PC-3 (cell line): ENCODE data around the gene MEST. TPM values are rescaled to one million over a fixed set of nuclear protein-coding genes. Genes with fewer than 3 reads are reported as not detected.
A peak's percentile ranks its signal among the peaks of the same experiment; 100 is the strongest.

ENCODE experiments used
- ATAC-seq: fragments of 200-7000 bp; cut with Tn5 transposase; 2 replicates; pipeline ENCODE4 v1.9.1; 2020; ENCODE audit warnings: mild to moderate bottlenecking, moderate library complexity
- BruUV-seq: library from RNA; stranded (reverse); fragments of 400-500 nt; replicated peaks from 2 replicates; lab custom pipeline; 2021; lab: Mats Ljungman, UMichigan
- CTCF ChIA-PET: fragments of 300-600 bp; sonication (Branson Sonifier 250); formaldehyde crosslinking; loops from one replicate; lab custom pipeline; 2022; ENCODE audit warnings: antibody characterized with exemption; lab: Charles Lee
- POLR2A ChIA-PET: fragments of 300-600 bp; sonication (Branson Sonifier 250); formaldehyde crosslinking; loops from one replicate; lab custom pipeline; 2022; ENCODE audit warnings: antibody characterized with exemption; ENCODE audit not compliant: unreplicated experiment; lab: Charles Lee
- DNase-seq: peaks from one replicate; pipeline ENCODE4 v3.0.0-alpha.2; 2015
- H2AFZ ChIP-seq: fragments of 300-600 bp; sonication (generic); 2 replicates; pipeline ENCODE4 v1.6.0; 2016; ENCODE audit warnings: antibody characterized with exemption, low read length
- H3F3A ChIP-seq: fragments of 300-600 bp; sonication (generic); one replicate; pipeline ENCODE4 v1.6.0; 2017; ENCODE audit warnings: antibody characterized with exemption, low read length, control low read depth, mild to moderate bottlenecking; ENCODE audit not compliant: unreplicated experiment
- H3K27ac ChIP-seq: fragments of 300-600 bp; sonication (generic); 2 replicates; pipeline ENCODE4 v1.5.1; 2016; ENCODE audit warnings: mild to moderate bottlenecking, low read length
- H3K27me3 ChIP-seq: fragments of 300-600 bp; sonication (generic); 2 replicates; pipeline ENCODE4 v1.6.1; 2016; ENCODE audit warnings: low read length, mixed read lengths
- H3K36me3 ChIP-seq: fragments of 300-600 bp; sonication (generic); 2 replicates; pipeline ENCODE4 v1.6.1; 2016; ENCODE audit warnings: low read depth, mixed run types, low read length, mixed read lengths
- H3K4me1 ChIP-seq: fragments of 300-600 bp; sonication (generic); 2 replicates; pipeline ENCODE4 v1.5.1; 2016; ENCODE audit warnings: low read length; ENCODE audit not compliant: insufficient read depth
- H3K4me2 ChIP-seq: fragments of 300-600 bp; sonication (generic); 2 replicates; pipeline ENCODE4 v1.6.0; 2016; ENCODE audit warnings: low read length
- H3K4me3 ChIP-seq: fragments of 300-600 bp; sonication (generic); 2 replicates; pipeline ENCODE4 v1.5.1; 2016; ENCODE audit warnings: mild to moderate bottlenecking, low read length, mixed read lengths
- H3K79me2 ChIP-seq: fragments of 300-600 bp; sonication (generic); 2 replicates; pipeline ENCODE4 v1.6.1; 2017; ENCODE audit warnings: low read length, mixed read lengths
- H3K9ac ChIP-seq: fragments of 300-600 bp; sonication (generic); 2 replicates; pipeline ENCODE4 v1.6.0; 2016; ENCODE audit warnings: mild to moderate bottlenecking, low read length
- H3K9me2 ChIP-seq: fragments of 300-600 bp; sonication (generic); replicated peaks from 2 replicates; pipeline ENCODE4 v1.6.1; 2016; ENCODE audit warnings: mixed run types, low read length, mixed read lengths
- H3K9me3 ChIP-seq: fragments of 300-600 bp; sonication (generic); 2 replicates; pipeline ENCODE4 v1.6.1; 2016; ENCODE audit warnings: low read length, mixed read lengths
- H4K20me1 ChIP-seq: fragments of 300-600 bp; sonication (generic); 2 replicates; pipeline ENCODE4 v1.6.1; 2016; ENCODE audit warnings: low read length, mixed read lengths
- CTCF ChIP-seq: fragments of 300-600 bp; sonication (generic); conservative IDR thresholded peaks from 2 replicates; pipeline ENCODE4 v1.5.1; 2017; ENCODE audit warnings: antibody characterized with exemption, low read depth, mild to moderate bottlenecking, low read length
- EZH2 ChIP-seq: fragments of 300-600 bp; sonication (generic); IDR thresholded peaks from one replicate; pipeline ENCODE4 v1.6.1; 2017; ENCODE audit warnings: antibody characterized with exemption, mild to moderate bottlenecking, low read length; ENCODE audit not compliant: unreplicated experiment
- EZH2phosphoT487 ChIP-seq: fragments of 300-600 bp; sonication (generic); IDR thresholded peaks from 2 replicates; pipeline ENCODE4 v1.6.1; 2018; ENCODE audit warnings: mild to moderate bottlenecking, antibody characterized with exemption, low read length, borderline replicate concordance
- intact Hi-C: fragments of 100-400 bp; cut with micrococcal nuclease; formaldehyde crosslinking; loops from 2 replicates; pipeline ENCODE4 v1.9.0; 2023
- total RNA-seq: library from RNA; depleted of rRNA; stranded (reverse); fragments of >200 nt; gene quantifications from 2 replicates; pipeline ENCODE4 v1.2.3, GENCODE V29; 2014

Gene MEST
- total RNA-seq, 1 experiment from 2014 or later = 25.2 TPM

GRCh38 chr7:130461272-130461671 lies 30.6 kb upstream of the MEST start:
- Histone ChIP-seq H2AFZ (no peak overlapping the region), H4K20me1 (no peaks in the 10 kb centered on the region), H3K27me3 (no peaks in the 10 kb centered on the region), H3K9me2 (no peaks in the 10 kb centered on the region), H3K36me3 (no peaks in the 10 kb centered on the region), H3K4me2 (no peak overlapping the region), H3K27ac (no peak overlapping the region), H3K9me3 (0 out of 2 replicates have a peak, but pooled peaks cover 3% of the 10 kb centered on the region), H3K79me2 (no peaks in the 10 kb centered on the region), H3K4me1 (peaks cover 6% of the 10 kb centered on the region; the same call in 1 of the 2 replicates), H3K9ac (no peak overlapping the region), H3F3A (no peaks in the 10 kb centered on the region), H3K4me3 (no peak overlapping the region)
- BruUV-seq = no TSS peak
- DNase-seq (no peak), ATAC-seq (no peak)
- ChIA-PET POLR2A (no interaction called here), CTCF (no interaction called here)
- intact Hi-C loops = no loop called here
- TF ChIP-seq CTCF = no peak
- TF ChIP-seq EZH2phosphoT487 = no peak
- no peak for TF ChIP-seq EZH2

GRCh38 chr7:130463553-130464434 lies 28.1 kb upstream of the MEST start:
- Histone ChIP-seq H4K20me1 (no peaks in the 10 kb centered on the region), H3K9ac (no peak overlapping the region), H3K9me3 (0 out of 2 replicates have a peak, but pooled peaks cover 3% of the 10 kb centered on the region), H3K4me3 (no peak overlapping the region), H3K4me1 (peaks cover 19% of the 10 kb centered on the region), H3K9me2 (no peaks in the 10 kb centered on the region), H3K27me3 (no peaks in the 10 kb centered on the region), H3K79me2 (no peaks in the 10 kb centered on the region), H3K36me3 (no peaks in the 10 kb centered on the region), H3K4me2 (no peak overlapping the region), H3K27ac (no peak overlapping the region), H3F3A (no peaks in the 10 kb centered on the region), H2AFZ (no peak overlapping the region)
- peak; percentile 23 for DNase-seq
- no TSS peak for BruUV-seq
- intact Hi-C loops = no loop called here
- ChIA-PET CTCF (interaction anchor here (0.6 kb wide), 1 partner anchor 1160 kb away, joined by 4 read pairs; no protein-coding TSS in a partner anchor), POLR2A (no interaction called here)
- TF ChIP-seq EZH2 (no peak), CTCF (no peak), EZH2phosphoT487 (no peak)
- peak; percentile 69 for ATAC-seq

- no peak overlapping the region for H2AFZ ChIP-seq
- H3K27me3 ChIP-seq = no peaks in the 10 kb centered on the region
- H4K20me1 ChIP-seq = no peaks in the 10 kb centered on the region
- peaks cover 23% of the 10 kb centered on the region for H3K4me1 ChIP-seq
- intact Hi-C loops = no loop called here
- no peaks in the 10 kb centered on the region for H3F3A ChIP-seq
- no peak overlapping the region; the same call in 1 of the 2 replicates for H3K9ac ChIP-seq
- TF ChIP-seq CTCF (no peak), EZH2 (no peak), EZH2phosphoT487 (no peak)
- ChIA-PET CTCF (no interaction called here), POLR2A (no interaction called here)
- ATAC-seq = peak; percentile 55
- H3K9me3 ChIP-seq = no peaks in the 10 kb centered on the region
- BruUV-seq = no TSS peak
- no peaks in the 10 kb centered on the region for H3K79me2 ChIP-seq
- peak; percentile 30 for DNase-seq
- H3K9me2 ChIP-seq = no peaks in the 10 kb centered on the region
- H3K36me3 ChIP-seq = no peaks in the 10 kb centered on the region
- no peak overlapping the region; the same call in 1 of the 2 replicates for H3K4me3 ChIP-seq
- peak overlapping the region; percentile 59 for H3K4me2 ChIP-seq
- peak overlapping the region; percentile 45 for H3K27ac ChIP-seq
Measured at GRCh38 chr7:130468612-130469011, 23.3 kb upstream of the MEST start.
